Vagina (tissue), 2 donors: Measurements from ENCODE around the gene APLN. TPM values are rescaled to one million over a fixed set of nuclear protein-coding genes. Genes with fewer than 3 reads are reported as not detected.

Source experiments
- DNase-seq, 2 donors: peaks; one replicate each; pipeline ENCODE4 v3.0.0-alpha.2; 2017; ENCODE audit errors: extremely low spot score in 2 of 2
- H3K27ac ChIP-seq: fragments of 200-600 bp; sonication (generic); one replicate; pipeline ENCODE4 v1.5.1; 2019
- H3K27me3 ChIP-seq: fragments of 200-600 bp; sonication (generic); one replicate; pipeline ENCODE4 v1.5.1; 2019
- H3K36me3 ChIP-seq, 2 donors: fragments of 200-600 bp; sonication (generic); one replicate each; pipeline ENCODE4 v1.5.1; 2017 to 2019
- H3K4me1 ChIP-seq: fragments of 200-600 bp; sonication (generic); one replicate; pipeline ENCODE4 v1.5.1; 2019
- H3K4me3 ChIP-seq, 2 donors: fragments of 200-600 bp; sonication (generic); 1 replicate in 1 of 2; 2 replicates in 1 of 2; pipeline ENCODE4 v1.5.1; 2016 to 2019
- H3K9me3 ChIP-seq: fragments of 200-600 bp; sonication (generic); one replicate; pipeline ENCODE4 v1.5.1; 2019
- CTCF ChIP-seq, 3 experiments: fragments of 450-650 bp in 2 of 3; fragments of 200-600 bp in 1 of 3; sonication (generic) in 1 of 3; IDR thresholded peaks; one replicate each; pipeline ENCODE4 v1.5.1; 2017 to 2019; ENCODE audit warnings: antibody characterized with exemption in 3 of 3, mild to moderate bottlenecking in 2 of 3, moderate library complexity in 2 of 3
- POLR2A ChIP-seq, 2 donors: fragments of 450-650 bp; IDR thresholded peaks; one replicate each; pipeline ENCODE4 v1.6.1; 2017; ENCODE audit warnings: antibody characterized with exemption in 2 of 2, mild to moderate bottlenecking in 2 of 2, moderate library complexity in 2 of 2
- POLR2AphosphoS5 ChIP-seq, 2 donors: sonication (generic); formaldehyde crosslinking; IDR thresholded peaks; one replicate each; pipeline ENCODE4 v1.9.0; 2017; ENCODE audit warnings: antibody characterized with exemption in 2 of 2, mild to moderate bottlenecking in 2 of 2, low read depth in 1 of 2; ENCODE audit not compliant: insufficient read depth in 1 of 2
- intact Hi-C: fragments of 100-400 bp; cut with DNase I; formaldehyde crosslinking; loops from one replicate; pipeline ENCODE4 v1.15.1; 2023
- total RNA-seq: library from RNA; depleted of rRNA; stranded (reverse); fragments of >200 nt; gene quantifications from one replicate; pipeline ENCODE4 v1.2.3, GENCODE V29; 2016

Gene APLN
- total RNA-seq, 1 donor from 2014 or later, result not detected

- no peak for TF ChIP-seq POLR2AphosphoS5 (IDR thresholded peaks at IDR 0.05; ENCODE audit: insufficient read depth in 1 of 2, low read depth in 1 of 2)
- no peak for TF ChIP-seq POLR2A (IDR thresholded peaks at IDR 0.05)
- no peak for TF ChIP-seq CTCF (IDR thresholded peaks at IDR 0.05)
- Histone ChIP-seq H3K9me3 (no peaks in the 10 kb centered on the region), H3K27me3 (no peaks in the 10 kb centered on the region), H3K4me1 (peaks cover 2% of the 10 kb centered on the region), H3K4me3 (no peak overlapping the region), H3K27ac (no peak overlapping the region), H3K36me3 (no peaks in the 10 kb centered on the region)
- DNase-seq, result peak; percentile 13 to 84
- intact Hi-C loops, result no loop called here
Measured at GRCh38 chrX:129648514-129649267, 6.1 kb downstream of the APLN start.

- Histone ChIP-seq H3K4me3 (no peak overlapping the region), H3K27ac (no peak overlapping the region), H3K9me3 (no peaks in the 10 kb centered on the region), H3K27me3 (no peaks in the 10 kb centered on the region), H3K36me3 (no peaks in the 10 kb centered on the region), H3K4me1 (no peaks in the 10 kb centered on the region)
- intact Hi-C loops, result no loop called here
- DNase-seq, result peak; percentile 77
- no peak for TF ChIP-seq CTCF (IDR thresholded peaks at IDR 0.05)
- TF ChIP-seq POLR2AphosphoS5 (IDR thresholded peaks at IDR 0.05; ENCODE audit: insufficient read depth in 1 of 2, low read depth in 1 of 2), result no peak
- TF ChIP-seq POLR2A (IDR thresholded peaks at IDR 0.05), result no peak
Measured at GRCh38 chrX:129647418-129648410, 7.0 kb downstream of the APLN start.

GRCh38 chrX:129646566-129647417 lies 8.0 kb downstream of the APLN start:
- no peaks in the 10 kb centered on the region for H3K4me1 ChIP-seq
- no peaks in the 10 kb centered on the region for H3K36me3 ChIP-seq
- TF ChIP-seq POLR2AphosphoS5 (IDR thresholded peaks at IDR 0.05; ENCODE audit: insufficient read depth in 1 of 2, low read depth in 1 of 2) (no peak), CTCF (IDR thresholded peaks at IDR 0.05) (no peak), POLR2A (IDR thresholded peaks at IDR 0.05) (no peak)
- no peaks in the 10 kb centered on the region for H3K27me3 ChIP-seq
- peak; percentile 58 to 77 for DNase-seq
- no peak overlapping the region for H3K27ac ChIP-seq
- H3K4me3 ChIP-seq, result no peak overlapping the region
- no peaks in the 10 kb centered on the region for H3K9me3 ChIP-seq
- intact Hi-C loops, result no loop called here

- no peak overlapping the region for H3K4me3 ChIP-seq
- no peaks in the 10 kb centered on the region for H3K27me3 ChIP-seq
- no peak for TF ChIP-seq CTCF (IDR thresholded peaks at IDR 0.05)
- TF ChIP-seq POLR2A (IDR thresholded peaks at IDR 0.05), result no peak
- no peak for TF ChIP-seq POLR2AphosphoS5 (IDR thresholded peaks at IDR 0.05; ENCODE audit: insufficient read depth in 1 of 2, low read depth in 1 of 2)
- peaks cover under 1% of the 10 kb centered on the region for H3K4me1 ChIP-seq
- no peak for DNase-seq
- no peak overlapping the region for H3K27ac ChIP-seq
- H3K36me3 ChIP-seq, result no peaks in the 10 kb centered on the region
- intact Hi-C loops, result no loop called here
- no peaks in the 10 kb centered on the region for H3K9me3 ChIP-seq
Measured at GRCh38 chrX:129642641-129643040, 12.1 kb downstream of the APLN start.
